ENCODE data around the gene CRIP3. TPM values are rescaled to one million over a fixed set of nuclear protein-coding genes. Genes with fewer than 3 reads are reported as not detected.

Gene CRIP3
- total and polyA plus RNA-seq, 2 donors (not counting 3 experiments of a cell fraction or from before 2014, with no cell fraction given) = not detected

DNA sequence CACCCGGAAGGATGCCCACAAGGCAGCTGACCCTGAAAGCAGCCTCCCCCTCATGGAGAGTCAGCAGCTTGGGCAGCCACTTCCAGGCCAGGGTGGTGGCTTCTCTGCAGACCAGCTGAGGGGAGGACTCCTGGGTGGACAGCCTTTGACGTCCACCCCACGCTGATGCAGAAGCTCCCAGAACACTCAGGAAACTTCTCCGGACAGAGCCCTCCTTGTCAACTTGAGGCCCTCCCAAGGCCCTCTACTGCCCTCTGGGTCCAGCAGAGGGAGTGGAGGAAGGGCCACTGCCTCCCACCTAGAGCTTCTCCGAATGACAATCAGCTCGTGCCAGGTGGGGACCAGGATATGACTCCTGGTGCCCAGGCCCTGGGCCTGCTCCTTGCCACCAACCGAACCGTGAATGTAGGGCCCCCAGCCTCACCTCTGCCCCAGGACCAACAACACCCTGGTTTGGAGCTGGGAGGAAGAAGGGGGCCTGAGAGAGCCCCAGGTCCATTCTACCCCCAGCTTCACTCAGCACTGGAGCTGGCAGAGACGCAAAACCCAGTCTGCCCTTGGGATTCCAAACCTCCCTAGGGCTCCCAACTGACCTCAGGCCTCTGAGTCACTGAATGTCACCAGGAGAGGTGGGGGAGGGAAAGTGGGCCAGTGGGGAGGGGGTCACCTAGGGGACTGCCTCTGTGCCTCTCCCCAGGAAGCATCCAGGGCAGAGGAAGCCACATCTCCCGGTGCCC lies 21.5 kb downstream of the CRIP3 start:
- BruUV-seq (replicated peaks) = no TSS peak

More for the DNA sequence above, 21.5 kb downstream of the CRIP3 start:
- dilution Hi-C loops (cut with MboI; ENCODE audit: extremely low pct_ligation_motif_present, low sequenced_read_pairs) = no loop called here
- TF ChIP-seq MYC (IDR thresholded peaks at IDR 0.05; ENCODE audit: low read depth, low read length) (no peak), POLR2A (IDR thresholded peaks at IDR 0.05; ENCODE audit: low read depth, low read length) (no peak), POLR2AphosphoS5 (IDR thresholded peaks at IDR 0.05; ENCODE audit: insufficient read depth, low read depth, low read length) (no peak), EZH2 (IDR thresholded peaks at IDR 0.05; ENCODE audit: borderline replicate concordance, low read depth, low read length, severe bottlenecking) (no peak), FOS (IDR thresholded peaks at IDR 0.05; ENCODE audit: borderline replicate concordance, insufficient read depth, low read length) (no peak), GATA2 (IDR thresholded peaks at IDR 0.05; ENCODE audit: insufficient read depth, insufficient read length, low read depth, low read length) (no peak), JUN (IDR thresholded peaks at IDR 0.05; ENCODE audit: borderline replicate concordance, insufficient read depth, insufficient read length, low read depth) (no peak)
- TF ChIP-seq, protein P1, sequence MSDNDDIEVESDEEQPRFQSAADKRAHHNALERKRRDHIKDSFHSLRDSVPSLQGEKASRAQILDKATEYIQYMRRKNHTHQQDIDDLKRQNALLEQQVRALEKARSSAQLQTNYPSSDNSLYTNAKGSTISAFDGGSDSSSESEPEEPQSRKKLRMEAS (IDR thresholded peaks at IDR 0.05; ENCODE audit: insufficient read depth, insufficient read length) = no peak
- TF ChIP-seq, protein P2, sequence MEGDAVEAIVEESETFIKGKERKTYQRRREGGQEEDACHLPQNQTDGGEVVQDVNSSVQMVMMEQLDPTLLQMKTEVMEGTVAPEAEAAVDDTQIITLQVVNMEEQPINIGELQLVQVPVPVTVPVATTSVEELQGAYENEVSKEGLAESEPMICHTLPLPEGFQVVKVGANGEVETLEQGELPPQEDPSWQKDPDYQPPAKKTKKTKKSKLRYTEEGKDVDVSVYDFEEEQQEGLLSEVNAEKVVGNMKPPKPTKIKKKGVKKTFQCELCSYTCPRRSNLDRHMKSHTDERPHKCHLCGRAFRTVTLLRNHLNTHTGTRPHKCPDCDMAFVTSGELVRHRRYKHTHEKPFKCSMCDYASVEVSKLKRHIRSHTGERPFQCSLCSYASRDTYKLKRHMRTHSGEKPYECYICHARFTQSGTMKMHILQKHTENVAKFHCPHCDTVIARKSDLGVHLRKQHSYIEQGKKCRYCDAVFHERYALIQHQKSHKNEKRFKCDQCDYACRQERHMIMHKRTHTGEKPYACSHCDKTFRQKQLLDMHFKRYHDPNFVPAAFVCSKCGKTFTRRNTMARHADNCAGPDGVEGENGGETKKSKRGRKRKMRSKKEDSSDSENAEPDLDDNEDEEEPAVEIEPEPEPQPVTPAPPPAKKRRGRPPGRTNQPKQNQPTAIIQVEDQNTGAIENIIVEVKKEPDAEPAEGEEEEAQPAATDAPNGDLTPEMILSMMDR (IDR thresholded peaks at IDR 0.05; ENCODE audit: extremely low read depth in 1 of 2, insufficient read depth in 1 of 2, low read depth in 1 of 2, low read length in 2 of 2) = no peak
- DNase-seq (ENCODE audit: low read depth, low spot score) (no peak), FAIRE-seq (no peak)
- Histone ChIP-seq H3K4me3 (replicated peaks in 1 of 3; ENCODE audit: insufficient read depth in 1 of 3, low read depth in 1 of 3, low read length in 3 of 3) (no peak overlapping the region), H3K27me3 (ENCODE audit: control insufficient read depth in 2 of 2, insufficient read depth in 2 of 2, low read length in 2 of 2) (peaks cover 7 to 14% of the 10 kb centered on the region in 2 experiments), H3K4me1 (ENCODE audit: control insufficient read depth, extremely low read depth, insufficient read depth, low read length) (no peaks in the 10 kb centered on the region), H2AFZ (ENCODE audit: low read depth, low read length) (no peak overlapping the region), H3K27ac (ENCODE audit: insufficient read depth, low read depth, low read length) (no peak overlapping the region), H3K79me2 (ENCODE audit: control insufficient read depth, insufficient read depth, low read length) (no peaks in the 10 kb centered on the region), H3K9ac (replicated peaks; ENCODE audit: extremely low read depth, insufficient read depth, low read length) (no peak overlapping the region), H3K9me3 (replicated peaks; ENCODE audit: control insufficient read depth, insufficient read depth, low read length) (no peaks in the 10 kb centered on the region), H3K9me1 (replicated peaks; ENCODE audit: control insufficient read depth, extremely low read depth, insufficient read depth, low read length) (no peaks in the 10 kb centered on the region), H3K4me2 (ENCODE audit: insufficient read depth, low read length) (no peak overlapping the region), H4K20me1 (replicated peaks; ENCODE audit: control insufficient read depth, extremely low read depth, insufficient read depth, low read length) (no peaks in the 10 kb centered on the region), H3K36me3 (ENCODE audit: control insufficient read depth in 2 of 2, extremely low read depth in 1 of 2, insufficient read depth in 2 of 2, low read length in 2 of 2) (no peaks in the 10 kb centered on the region)
- ChIA-PET CTCF (interaction anchor here (1.2 to 1.4 kb wide), 2 partner anchors 10 to 58 kb away, joined by 3 to 4 read pairs; partner anchors contain the start of gene DNPH1), POLR2A (no interaction called here)
- intact Hi-C loops (cut with micrococcal nuclease) = no loop called here
